ENCODE data around the gene TBC1D2B.
"Not testable (repeated sequence)": the region's sequence is repeated elsewhere in the genome, so short reads cannot be mapped to it uniquely, and the experiment has no call there.

TBC1D2B gene

GRCh38 chr15:78002996-78003395 is 74.5 kb downstream of the TBC1D2B start:
- Mint-ChIP-seq H3K27ac (no peak overlapping the region), H3K27me3 (ENCODE audit: low read depth, poor library complexity) (peaks cover 3% of the 10 kb centered on the region), H3K4me1 (peaks cover 23% of the 10 kb centered on the region), H3K4me3 (no peak overlapping the region), H3K36me3 (ENCODE audit: low read depth) (peaks cover 12% of the 10 kb centered on the region), H3K9me3 (no peaks in the 10 kb centered on the region)
- TF ChIP-seq, protein P1, sequence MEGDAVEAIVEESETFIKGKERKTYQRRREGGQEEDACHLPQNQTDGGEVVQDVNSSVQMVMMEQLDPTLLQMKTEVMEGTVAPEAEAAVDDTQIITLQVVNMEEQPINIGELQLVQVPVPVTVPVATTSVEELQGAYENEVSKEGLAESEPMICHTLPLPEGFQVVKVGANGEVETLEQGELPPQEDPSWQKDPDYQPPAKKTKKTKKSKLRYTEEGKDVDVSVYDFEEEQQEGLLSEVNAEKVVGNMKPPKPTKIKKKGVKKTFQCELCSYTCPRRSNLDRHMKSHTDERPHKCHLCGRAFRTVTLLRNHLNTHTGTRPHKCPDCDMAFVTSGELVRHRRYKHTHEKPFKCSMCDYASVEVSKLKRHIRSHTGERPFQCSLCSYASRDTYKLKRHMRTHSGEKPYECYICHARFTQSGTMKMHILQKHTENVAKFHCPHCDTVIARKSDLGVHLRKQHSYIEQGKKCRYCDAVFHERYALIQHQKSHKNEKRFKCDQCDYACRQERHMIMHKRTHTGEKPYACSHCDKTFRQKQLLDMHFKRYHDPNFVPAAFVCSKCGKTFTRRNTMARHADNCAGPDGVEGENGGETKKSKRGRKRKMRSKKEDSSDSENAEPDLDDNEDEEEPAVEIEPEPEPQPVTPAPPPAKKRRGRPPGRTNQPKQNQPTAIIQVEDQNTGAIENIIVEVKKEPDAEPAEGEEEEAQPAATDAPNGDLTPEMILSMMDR (IDR thresholded peaks at IDR 0.05): no peak
- DNase-seq: no peak

- Mint-ChIP-seq H3K4me3 (no peak overlapping the region), H3K36me3 (ENCODE audit: low read depth) (peaks cover 12% of the 10 kb centered on the region), H3K27ac (no peak overlapping the region)
Measured at GRCh38 chr15:78001656-78002055, 75.9 kb downstream of the TBC1D2B start.

DNA sequence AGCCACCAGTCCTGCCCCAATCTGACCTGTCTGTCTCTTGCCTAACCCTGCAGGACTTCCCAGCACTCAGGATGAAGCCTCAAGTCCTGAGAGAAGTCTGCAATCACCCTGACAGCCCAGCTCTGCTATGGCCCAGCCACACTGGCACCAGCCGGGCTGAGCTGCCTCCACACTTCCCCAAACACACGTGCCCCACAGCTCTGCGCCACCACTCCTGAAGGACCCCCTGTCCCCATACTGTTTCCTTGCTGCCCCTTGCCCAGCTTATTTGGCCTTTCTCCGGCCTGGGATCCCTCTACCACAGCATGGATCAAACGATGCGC is 76.6 kb downstream of the TBC1D2B start:
- Mint-ChIP-seq H3K36me3 (ENCODE audit: low read depth) (peaks cover 12% of the 10 kb centered on the region), H3K4me3 (no peak overlapping the region), H3K4me1 (peaks cover 23% of the 10 kb centered on the region), H3K27ac (no peak overlapping the region), H3K27me3 (ENCODE audit: low read depth, poor library complexity) (peaks cover 3% of the 10 kb centered on the region), H3K9me3 (no peaks in the 10 kb centered on the region)
- TF ChIP-seq, protein P1 (IDR thresholded peaks at IDR 0.05): no peak
- DNase-seq: no peak

More at GRCh38 chr15:78001656-78002055, 75.9 kb downstream of the TBC1D2B start:
- Mint-ChIP-seq H3K4me1 (peaks cover 23% of the 10 kb centered on the region), H3K9me3 (no peaks in the 10 kb centered on the region), H3K27me3 (ENCODE audit: low read depth, poor library complexity) (peaks cover 3% of the 10 kb centered on the region)
- no peak for DNase-seq
- TF ChIP-seq, protein P1 (IDR thresholded peaks at IDR 0.05): no peak

DNA sequence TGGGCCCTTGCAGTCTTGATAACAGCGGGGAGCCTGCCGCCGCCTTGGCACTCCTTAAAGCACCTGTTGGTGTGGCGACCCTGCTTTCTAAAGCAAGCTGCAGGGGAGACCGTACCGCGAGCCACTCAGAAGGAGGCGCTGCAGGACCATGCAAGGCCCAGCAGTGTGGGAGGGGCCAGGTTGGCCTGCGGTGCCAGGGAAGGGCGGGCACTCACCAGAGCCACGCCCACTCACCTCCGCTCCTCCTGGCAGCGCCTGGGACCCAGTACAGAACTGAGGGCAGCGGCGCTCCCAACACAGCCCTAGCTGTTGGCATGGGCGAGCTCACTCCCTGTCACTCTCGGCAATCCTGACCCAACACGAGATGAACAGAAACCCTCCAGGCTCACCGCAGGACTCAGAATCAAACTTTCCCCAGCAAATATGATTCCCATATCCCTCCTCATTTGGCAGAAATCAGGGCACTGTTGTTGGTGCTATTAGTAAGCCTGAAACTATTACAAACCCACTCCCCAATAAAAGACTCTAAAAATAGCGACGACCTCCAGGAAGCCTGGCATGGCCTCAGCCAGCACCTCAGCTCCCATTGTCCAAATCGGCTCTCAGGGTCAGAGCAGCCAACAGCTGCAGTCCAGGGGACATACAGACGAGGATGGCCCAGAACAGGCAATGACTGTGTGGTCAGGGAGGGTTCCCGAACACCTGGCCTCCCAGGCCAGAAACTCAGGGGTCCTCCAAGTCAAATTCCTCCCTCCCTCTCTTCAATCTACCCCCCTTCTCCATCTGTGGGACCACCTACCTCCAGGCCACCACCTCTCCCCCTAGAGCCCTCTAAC is 77.2 kb downstream of the TBC1D2B start:
- Mint-ChIP-seq H3K4me3 (no peak overlapping the region), H3K27me3 (ENCODE audit: low read depth, poor library complexity) (peaks cover 3% of the 10 kb centered on the region), H3K4me1 (peaks cover 23% of the 10 kb centered on the region), H3K9me3 (no peaks in the 10 kb centered on the region), H3K27ac (no peak overlapping the region), H3K36me3 (ENCODE audit: low read depth) (peaks cover 12% of the 10 kb centered on the region)
- peak; percentile 91 for DNase-seq
- TF ChIP-seq, protein P1 (IDR thresholded peaks at IDR 0.05): peak; percentile 89

DNA sequence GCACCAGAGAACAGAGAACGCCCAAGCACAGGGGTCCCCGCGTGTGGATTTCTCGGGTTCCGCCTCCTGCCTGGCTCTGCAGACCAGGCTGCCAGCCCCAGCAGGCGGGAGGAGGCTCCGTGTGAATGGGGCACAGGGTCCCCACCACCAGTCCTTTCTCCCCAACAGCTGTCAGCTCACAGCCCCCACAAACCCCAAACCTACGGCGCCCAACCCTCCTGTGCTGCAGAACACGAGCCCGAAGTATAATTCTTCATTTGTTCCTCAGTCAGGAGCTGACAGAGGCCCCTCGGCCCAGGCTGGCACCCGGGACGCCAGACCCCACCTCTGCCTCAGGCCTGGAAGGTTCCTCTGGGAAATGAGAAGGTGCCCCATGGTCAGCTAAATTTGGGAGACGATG is 78.0 kb downstream of the TBC1D2B start:
- Mint-ChIP-seq H3K27ac (no peak overlapping the region), H3K36me3 (ENCODE audit: low read depth) (peaks cover 12% of the 10 kb centered on the region), H3K4me3 (no peak overlapping the region), H3K27me3 (ENCODE audit: low read depth, poor library complexity) (peaks cover 3% of the 10 kb centered on the region), H3K9me3 (no peaks in the 10 kb centered on the region), H3K4me1 (peaks cover 16% of the 10 kb centered on the region)
- no peak for DNase-seq
- TF ChIP-seq, protein P1 (IDR thresholded peaks at IDR 0.05): no peak

GRCh38 chr15:77998592-77998991 is 78.9 kb downstream of the TBC1D2B start:
- Mint-ChIP-seq H3K9me3 (no peaks in the 10 kb centered on the region), H3K27me3 (ENCODE audit: low read depth, poor library complexity) (peaks cover 3% of the 10 kb centered on the region), H3K27ac (no peak overlapping the region), H3K4me1 (peaks cover 7% of the 10 kb centered on the region), H3K4me3 (no peak overlapping the region), H3K36me3 (ENCODE audit: low read depth) (peaks cover 8% of the 10 kb centered on the region)
- TF ChIP-seq, protein P1 (IDR thresholded peaks at IDR 0.05): no peak
- no peak for DNase-seq

DNA sequence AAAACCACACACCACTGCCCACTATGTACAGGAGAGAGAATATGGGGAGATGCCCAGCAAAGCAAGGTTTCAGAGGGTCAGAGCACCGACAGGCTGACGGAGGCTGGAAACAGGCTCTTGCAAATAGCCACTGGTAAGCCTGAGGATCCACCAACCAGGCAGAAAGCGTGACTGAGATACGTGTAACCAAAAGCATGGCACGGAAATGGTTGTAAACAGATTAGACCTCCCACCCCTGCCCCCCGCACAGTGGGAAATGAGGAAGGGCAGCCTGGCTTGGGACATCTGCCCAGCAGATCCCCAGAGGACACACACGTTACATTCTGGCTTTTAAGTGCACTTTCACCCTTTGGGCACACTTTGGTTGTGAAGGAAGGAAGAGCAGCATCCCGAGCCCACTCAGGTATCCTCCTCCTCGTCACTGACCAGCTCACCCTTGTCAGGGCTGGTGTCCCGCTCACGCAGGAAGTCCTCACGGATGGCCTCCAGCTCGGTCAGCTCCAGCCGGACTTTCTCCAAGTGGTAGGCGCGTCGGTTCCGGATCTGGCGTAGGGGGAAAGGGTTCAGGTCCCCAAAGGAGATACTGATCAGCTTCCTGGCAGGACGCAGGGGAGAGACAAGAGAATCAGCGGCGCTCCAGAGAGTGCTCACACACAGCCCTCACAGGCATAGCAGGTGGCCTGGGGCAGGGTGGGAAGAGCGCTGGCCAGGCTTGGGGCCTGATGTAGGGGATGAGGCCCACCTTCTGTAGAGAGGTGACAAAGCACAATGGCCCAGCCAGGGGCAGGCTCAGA is 79.6 kb downstream of the TBC1D2B start:
- H3K36me3 Mint-ChIP-seq (ENCODE audit: low read depth); DNase-seq; H3K9me3 Mint-ChIP-seq; H3K4me1 Mint-ChIP-seq; H3K4me3 Mint-ChIP-seq; H3K27me3 Mint-ChIP-seq (ENCODE audit: low read depth, poor library complexity); H3K27ac Mint-ChIP-seq: not testable (repeated sequence)

- not testable (repeated sequence) for H3K4me3 Mint-ChIP-seq; H3K27me3 Mint-ChIP-seq (ENCODE audit: low read depth, poor library complexity); H3K4me1 Mint-ChIP-seq; H3K36me3 Mint-ChIP-seq (ENCODE audit: low read depth); DNase-seq; H3K27ac Mint-ChIP-seq; H3K9me3 Mint-ChIP-seq
Measured at GRCh38 chr15:77997221-77997620, 80.3 kb downstream of the TBC1D2B start.

All from nephron progenitor cell (in vitro differentiated cells).